DND-41 (cell line): ENCODE data around the gene PCED1B.
A peak's percentile ranks its signal among the peaks of the same experiment; 100 is the strongest.

ENCODE experiments used
- ATAC-seq: fragments of 200-7000 bp; cut with Tn5 transposase; 3 replicates; pipeline ENCODE4 v1.9.1; 2021; ENCODE audit warnings: low read depth; ENCODE audit not compliant: insufficient read depth
- DNase-seq: peaks from one replicate; pipeline ENCODE4 v3.0.0-alpha.2; 2020
- H2AFZ ChIP-seq: 2 replicates; pipeline ENCODE4 v1.6.0; 2012; ENCODE audit warnings: low read depth, low read length
- H3K27ac ChIP-seq: 2 replicates; pipeline ENCODE4 v1.5.1; 2012; ENCODE audit warnings: low read length, inconsistent platforms
- H3K27me3 ChIP-seq: fragments of 200-600 bp; sonication (generic); 2 replicates; pipeline ENCODE4 v1.6.0; 2012; ENCODE audit warnings: low read length, mild to moderate bottlenecking, inconsistent platforms; ENCODE audit not compliant: insufficient read depth, poor library complexity
- H3K36me3 ChIP-seq: 2 replicates; pipeline ENCODE4 v1.5.1; 2012; ENCODE audit warnings: low read length, inconsistent platforms; ENCODE audit not compliant: insufficient read depth
- H3K4me1 ChIP-seq: 2 replicates; pipeline ENCODE4 v1.5.1; 2012; ENCODE audit warnings: mild to moderate bottlenecking, low read length; ENCODE audit not compliant: insufficient read depth
- H3K4me2 ChIP-seq: 2 replicates; pipeline ENCODE4 v1.6.0; 2012; ENCODE audit warnings: mild to moderate bottlenecking, moderate library complexity, low read length, inconsistent platforms; ENCODE audit not compliant: insufficient read depth
- H3K4me3 ChIP-seq, 2 experiments: fragments of 200-600 bp in 1 of 2; shearing (Covaris generic) in 1 of 2; 2 replicates each; pipeline ENCODE4 v1.5.1; 2012 to 2016; ENCODE audit warnings: inconsistent platforms in 2 of 2, low read length in 2 of 2, mild to moderate bottlenecking in 2 of 2, low read depth in 1 of 2, moderate library complexity in 1 of 2
- H3K79me2 ChIP-seq: 2 replicates; pipeline ENCODE4 v1.6.0; 2012; ENCODE audit warnings: low read length, inconsistent platforms; ENCODE audit not compliant: insufficient read depth
- H3K9ac ChIP-seq: 2 replicates; pipeline ENCODE4 v1.6.0; 2012; ENCODE audit warnings: low read depth, mild to moderate bottlenecking, inconsistent platforms, low read length, moderate library complexity
- H3K9me3 ChIP-seq: 2 replicates; pipeline ENCODE4 v1.5.1; 2012; ENCODE audit warnings: low read length, moderate library complexity, mild to moderate bottlenecking, inconsistent platforms; ENCODE audit not compliant: insufficient read depth, severe bottlenecking
- H4K20me1 ChIP-seq: 2 replicates; pipeline ENCODE4 v1.6.0; 2012; ENCODE audit warnings: low read length; ENCODE audit not compliant: insufficient read depth
- CTCF ChIP-seq: IDR thresholded peaks from 2 replicates; pipeline ENCODE4 v1.5.1; 2012; ENCODE audit warnings: borderline replicate concordance, low read length, moderate library complexity, mild to moderate bottlenecking; ENCODE audit not compliant: poor library complexity, severe bottlenecking; ENCODE audit errors: extremely low read depth
- EZH2 ChIP-seq: IDR thresholded peaks from 3 replicates; pipeline ENCODE4 v1.6.1; 2012; ENCODE audit warnings: borderline replicate concordance, low read depth, mild to moderate bottlenecking, moderate library complexity, low read length, inconsistent platforms; ENCODE audit not compliant: severe bottlenecking

The PCED1B gene

DNA sequence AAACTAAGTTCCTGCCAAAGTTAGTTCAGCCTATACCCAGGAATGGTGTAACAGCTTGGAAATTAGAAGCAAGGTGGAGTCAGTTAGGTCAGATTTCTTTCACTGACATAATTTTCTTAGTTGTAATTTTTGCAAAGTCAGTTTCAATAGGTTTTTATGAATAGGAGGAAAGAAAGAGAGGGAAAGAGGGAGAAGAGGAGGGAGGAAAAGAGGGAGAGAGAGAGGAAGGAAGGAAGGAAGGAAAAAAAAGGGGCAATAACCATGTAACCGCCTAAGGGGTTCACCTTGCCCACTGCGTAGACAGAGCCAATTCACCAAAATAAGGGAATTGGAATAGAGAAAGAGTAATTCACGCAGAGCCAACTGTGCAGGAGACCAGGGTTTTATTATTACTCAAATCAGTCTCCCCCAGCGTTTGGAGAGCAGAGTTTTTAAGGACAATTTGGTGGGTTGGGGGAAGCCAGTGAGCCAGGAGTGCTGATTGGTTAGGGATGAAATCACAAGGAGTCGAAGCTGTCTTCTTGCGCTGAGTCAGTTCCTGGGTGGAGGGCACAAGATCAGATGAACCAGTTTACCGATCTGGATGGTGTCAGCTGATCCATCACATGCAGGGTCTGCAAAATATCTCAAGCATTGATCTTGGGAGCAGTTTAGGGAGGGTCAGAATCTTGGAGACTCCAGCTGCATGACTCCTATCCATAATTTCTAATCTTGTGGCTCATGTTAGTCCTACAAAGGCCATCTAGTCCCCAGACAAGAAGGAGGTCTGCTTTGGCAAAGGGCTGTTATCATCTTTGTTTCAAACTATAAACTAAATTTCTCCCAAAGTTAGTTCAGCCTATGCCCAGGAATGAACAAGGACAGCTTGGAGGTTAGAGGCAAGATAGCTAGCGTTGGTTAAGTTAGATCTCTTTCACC lies 126.4 kb downstream of the PCED1B start:
- no peaks in the 10 kb centered on the region for H3K79me2 ChIP-seq
- no peaks in the 10 kb centered on the region for H3K27me3 ChIP-seq
- H2AFZ ChIP-seq = no peak overlapping the region
- TF ChIP-seq EZH2 (no peak), CTCF (no peak)
- no peak for ATAC-seq
- H3K4me1 ChIP-seq = peaks cover 40% of the 10 kb centered on the region
- DNase-seq = no peak
- no peak overlapping the region for H3K9ac ChIP-seq
- H3K4me3 ChIP-seq = no peak overlapping the region
- H4K20me1 ChIP-seq = no peaks in the 10 kb centered on the region
- H3K27ac ChIP-seq = peak overlapping the region; percentile 84; the same call in 1 of the 2 replicates
- no peaks in the 10 kb centered on the region for H3K36me3 ChIP-seq
- H3K9me3 ChIP-seq = no peaks in the 10 kb centered on the region
- H3K4me2 ChIP-seq = no peak overlapping the region

- peak overlapping the region; percentile 60 for H3K4me2 ChIP-seq
- peak overlapping the region; percentile 31; the same call in 1 of the 2 replicates for H2AFZ ChIP-seq
- peak overlapping the region in 1 of 2 experiments; percentile 46; a peak in 2 of 4 replicates for H3K4me3 ChIP-seq
- no peaks in the 10 kb centered on the region for H3K27me3 ChIP-seq
- peaks cover 40% of the 10 kb centered on the region for H3K4me1 ChIP-seq
- no peaks in the 10 kb centered on the region for H4K20me1 ChIP-seq
- peak overlapping the region; percentile 30 for H3K9ac ChIP-seq
- H3K36me3 ChIP-seq = no peaks in the 10 kb centered on the region
- peak overlapping the region; percentile 84 for H3K27ac ChIP-seq
- TF ChIP-seq EZH2 (no peak), CTCF (no peak)
- H3K9me3 ChIP-seq = no peaks in the 10 kb centered on the region
- H3K79me2 ChIP-seq = no peaks in the 10 kb centered on the region
- ATAC-seq = no peak
- no peak for DNase-seq
Observed at GRCh38 chr12:47206450-47207339, 127.3 kb downstream of the PCED1B start.

DNA sequence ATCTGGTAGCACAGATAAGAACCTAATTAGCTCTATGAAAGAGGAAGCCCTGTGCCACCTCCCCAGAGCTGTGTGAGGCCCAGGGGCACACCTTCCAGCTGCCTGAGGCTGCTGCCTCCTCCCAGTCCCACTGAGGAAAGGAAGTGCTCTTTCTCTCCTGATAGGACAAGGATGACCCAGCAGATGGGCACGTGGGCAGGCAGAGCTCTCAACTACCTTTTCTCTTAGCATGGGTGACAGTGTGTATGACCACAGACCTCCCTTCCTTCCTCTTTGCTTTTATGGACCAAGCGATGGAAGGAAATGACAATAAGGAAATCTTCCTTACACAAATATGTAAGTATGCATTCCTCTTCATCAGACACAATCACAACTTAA lies 127.9 kb downstream of the PCED1B start:
- H4K20me1 ChIP-seq = no peaks in the 10 kb centered on the region
- H3K9ac ChIP-seq = peak overlapping the region; percentile 30
- TF ChIP-seq EZH2 (no peak), CTCF (no peak)
- ATAC-seq (peak; percentile 94), DNase-seq (peak; percentile 83)
- H3K4me1 ChIP-seq = peaks cover 40% of the 10 kb centered on the region
- H3K36me3 ChIP-seq = no peaks in the 10 kb centered on the region
- H3K79me2 ChIP-seq = no peaks in the 10 kb centered on the region
- H3K27me3 ChIP-seq = no peaks in the 10 kb centered on the region
- no peaks in the 10 kb centered on the region for H3K9me3 ChIP-seq
- peak overlapping the region in 1 of 2 experiments; percentile 46; a peak in 2 of 4 replicates for H3K4me3 ChIP-seq
- peak overlapping the region; percentile 84 for H3K27ac ChIP-seq
- peak overlapping the region; percentile 60 for H3K4me2 ChIP-seq
- peak overlapping the region; percentile 31; the same call in 1 of the 2 replicates for H2AFZ ChIP-seq
